Measurements from ENCODE around the gene ACTR5.
"Not testable (repeated sequence)": the region's sequence is repeated elsewhere in the genome, so short reads cannot be mapped to it uniquely, and the experiment has no call there.

The ACTR5 gene

GRCh38 chr20:38811769-38812168, 63.5 kb downstream of the ACTR5 start:
- no peaks in the 10 kb centered on the region for H3K27me3 Mint-ChIP-seq
- no peak for DNase-seq (ENCODE audit: low spot score in 2 of 2)
- peaks cover 31% of the 10 kb centered on the region for H3K36me3 Mint-ChIP-seq
- peaks cover 78% of the 10 kb centered on the region for H3K4me1 Mint-ChIP-seq
- no peak for ATAC-seq (ENCODE audit: low read depth)
- peak overlapping the region; percentile 49 for H3K4me3 Mint-ChIP-seq
- peak overlapping the region; percentile 84 for H3K27ac Mint-ChIP-seq
- H3K9me3 Mint-ChIP-seq = no peaks in the 10 kb centered on the region

GRCh38 chr20:38812182-38812581, 63.9 kb downstream of the ACTR5 start:
- Mint-ChIP-seq H3K4me1 (peaks cover 82% of the 10 kb centered on the region), H3K4me3 (peak overlapping the region; percentile 49), H3K9me3 (peaks cover 1% of the 10 kb centered on the region), H3K36me3 (peaks cover 34% of the 10 kb centered on the region), H3K27me3 (no peaks in the 10 kb centered on the region), H3K27ac (peak overlapping the region; percentile 84)
- ATAC-seq (ENCODE audit: low read depth) (no peak), DNase-seq (ENCODE audit: low spot score in 2 of 2) (no peak)

- H3K27me3 Mint-ChIP-seq = no peaks in the 10 kb centered on the region
- ATAC-seq (ENCODE audit: low read depth) = peak; percentile 4
- H3K4me3 Mint-ChIP-seq = peak overlapping the region; percentile 55
- peaks cover 80% of the 10 kb centered on the region for H3K4me1 Mint-ChIP-seq
- peaks cover 35% of the 10 kb centered on the region for H3K36me3 Mint-ChIP-seq
- H3K9me3 Mint-ChIP-seq = peaks cover 1% of the 10 kb centered on the region
- H3K27ac Mint-ChIP-seq = peak overlapping the region; percentile 84
- no peak for DNase-seq (ENCODE audit: low spot score in 2 of 2)
Observed at GRCh38 chr20:38812709-38813573, 64.7 kb downstream of the ACTR5 start.

- Mint-ChIP-seq H3K36me3 (peaks cover 39% of the 10 kb centered on the region), H3K27ac (peak overlapping the region; percentile 84), H3K4me3 (peak overlapping the region; percentile 21), H3K4me1 (peaks cover 82% of the 10 kb centered on the region)
- H3K9me3 Mint-ChIP-seq; ATAC-seq (ENCODE audit: low read depth); DNase-seq (ENCODE audit: low spot score in 2 of 2); H3K27me3 Mint-ChIP-seq: not testable (repeated sequence)
Observed at GRCh38 chr20:38813574-38813962, 65.3 kb downstream of the ACTR5 start.

GRCh38 chr20:38815446-38815845, 67.2 kb downstream of the ACTR5 start:
- peaks cover 72% of the 10 kb centered on the region for H3K4me1 Mint-ChIP-seq
- peaks cover 38% of the 10 kb centered on the region for H3K36me3 Mint-ChIP-seq
- no peak overlapping the region for H3K4me3 Mint-ChIP-seq
- H3K9me3 Mint-ChIP-seq = peaks cover 1% of the 10 kb centered on the region
- peak overlapping the region; percentile 90 for H3K27ac Mint-ChIP-seq
- ATAC-seq (ENCODE audit: low read depth) (no peak), DNase-seq (ENCODE audit: low spot score in 2 of 2) (no peak)
- H3K27me3 Mint-ChIP-seq = no peaks in the 10 kb centered on the region

- Mint-ChIP-seq H3K4me1 (peaks cover 56% of the 10 kb centered on the region), H3K9me3 (peaks cover 5% of the 10 kb centered on the region), H3K36me3 (peaks cover 49% of the 10 kb centered on the region), H3K27me3 (no peaks in the 10 kb centered on the region), H3K27ac (peak overlapping the region; percentile 90), H3K4me3 (peak overlapping the region; percentile 3)
- DNase-seq (ENCODE audit: low spot score in 2 of 2) (no peak), ATAC-seq (ENCODE audit: low read depth) (no peak)
Observed at GRCh38 chr20:38818113-38819065, 70.1 kb downstream of the ACTR5 start.

Measured in memory B cell (primary cell).